ENCODE data around the gene HPCA. TPM values are rescaled to one million over a fixed set of nuclear protein-coding genes. Genes with fewer than 3 reads are reported as not detected.

HPCA gene
- total and polyA plus RNA-seq, 2 of the 8 experiments (the other 6 are each of a cell fraction or from before 2014, with no cell fraction given), result 0.70 to 1.4 TPM

- no peak overlapping the region for H3K23ac ChIP-seq (ENCODE audit: insufficient read length)
- DNase-seq (ENCODE audit: low read depth in 1 of 2, low spot score in 2 of 2) (no peak), FAIRE-seq (no peak)
- H2BK12ac ChIP-seq (ENCODE audit: low read depth, low read length), result no peak overlapping the region
- no peaks in the 10 kb centered on the region for H3K79me1 ChIP-seq (ENCODE audit: low read depth, low read length)
- no peak overlapping the region for H2BK20ac ChIP-seq (ENCODE audit: low read length)
- no peak overlapping the region for H4K8ac ChIP-seq (ENCODE audit: extremely low read depth, insufficient read depth, low read length)
- POLR2A ChIA-PET (ENCODE audit: partially characterized antibody), result interaction anchor here (0.5 to 1.5 kb wide), 4 partner anchors 11 to 153 kb away, joined by 3 read pairs; no protein-coding TSS in a partner anchor
- no peak overlapping the region for H3K56ac ChIP-seq (replicated peaks; ENCODE audit: insufficient read length, low read depth, low read length)
- H3K27me3 ChIP-seq (replicated peaks in 1 of 4; ENCODE audit: control insufficient read depth in 3 of 4, extremely low read depth in 1 of 4, insufficient read depth in 3 of 4, low read length in 3 of 4), result no peaks in the 10 kb centered on the region; a peak in 1 of 7 replicates
- H3K27ac ChIP-seq (ENCODE audit: low read depth, low read length), result no peak overlapping the region
- H3K23me2 ChIP-seq (ENCODE audit: low read depth, low read length), result no peaks in the 10 kb centered on the region; the same call in 1 of the 2 replicates
- H3K4me1 ChIP-seq (replicated peaks in 1 of 4; ENCODE audit: control insufficient read depth in 3 of 4, insufficient read depth in 4 of 4, low read length in 3 of 4), result no peaks in the 10 kb centered on the region; a peak in 1 of 7 replicates
- TF ChIP-seq BRCA1 (IDR thresholded peaks at IDR 0.05; ENCODE audit: low read depth, low read length) (no peak), TCF12 (IDR thresholded peaks at IDR 0.05; ENCODE audit: low read depth, low read length) (no peak), CHD2 (IDR thresholded peaks at IDR 0.05; ENCODE audit: low read length) (no peak), YY1 (IDR thresholded peaks at IDR 0.05; ENCODE audit: low read depth, low read length) (no peak), SIX5 (IDR thresholded peaks at IDR 0.05; ENCODE audit: low read depth, low read length) (no peak), RFX5 (IDR thresholded peaks at IDR 0.05; ENCODE audit: borderline replicate concordance, low read depth, low read length) (no peak), ATF2 (IDR thresholded peaks at IDR 0.05; ENCODE audit: low read length) (no peak), ATF3 (IDR thresholded peaks at IDR 0.05; ENCODE audit: insufficient read depth, low read depth, low read length) (no peak), TEAD4 (IDR thresholded peaks at IDR 0.05; ENCODE audit: low read depth, low read length) (no peak)
- TF ChIP-seq, protein P1, sequence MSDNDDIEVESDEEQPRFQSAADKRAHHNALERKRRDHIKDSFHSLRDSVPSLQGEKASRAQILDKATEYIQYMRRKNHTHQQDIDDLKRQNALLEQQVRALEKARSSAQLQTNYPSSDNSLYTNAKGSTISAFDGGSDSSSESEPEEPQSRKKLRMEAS (IDR thresholded peaks at IDR 0.05), result no peak
- no peak overlapping the region for H2BK5ac ChIP-seq (ENCODE audit: low read depth, low read length)
- H3K9me3 ChIP-seq (ENCODE audit: insufficient read depth in 2 of 2, low read depth in 1 of 2, low read length in 1 of 2), result no peaks in the 10 kb centered on the region
- H3K14ac ChIP-seq (ENCODE audit: insufficient read length), result no peak overlapping the region
- H3K4me3 ChIP-seq (ENCODE audit: extremely low read depth in 1 of 4, insufficient read depth in 2 of 4, low read depth in 3 of 4, low read length in 4 of 4), result no peak overlapping the region
- no peak overlapping the region for H2BK120ac ChIP-seq (replicated peaks; ENCODE audit: low read depth, low read length)
- no peak overlapping the region for H4K91ac ChIP-seq (replicated peaks; ENCODE audit: insufficient read length, low read length)
- CTCF ChIA-PET (ENCODE audit: partially characterized antibody), result interaction anchor here (0.6 to 7.4 kb wide), 38 partner anchors 10 to 791 kb away, joined by 3 to 77 read pairs (median 4); partner anchors contain the start of genes AZIN2 and RNF19B
- H4K20me1 ChIP-seq (replicated peaks in 1 of 2; ENCODE audit: control insufficient read depth in 1 of 2, insufficient read depth in 2 of 2, low read length in 2 of 2), result peaks cover 2 to 4% of the 10 kb centered on the region in 2 experiments
- H3K79me2 ChIP-seq (ENCODE audit: control insufficient read depth in 1 of 2, insufficient read depth in 2 of 2, low read length in 2 of 2), result no peaks in the 10 kb centered on the region
- peaks cover 0 to 4% (median 2%) of the 10 kb centered on the region in 4 experiments; a peak in 1 of 8 replicates for H3K36me3 ChIP-seq (ENCODE audit: control insufficient read depth in 2 of 4, insufficient read depth in 4 of 4, low read length in 3 of 4)
- no peak overlapping the region for H2AK5ac ChIP-seq (ENCODE audit: low read depth, low read length)
- H3K4ac ChIP-seq (replicated peaks; ENCODE audit: insufficient read length, low read depth, low read length), result no peak overlapping the region
- no peak overlapping the region for H3K4me2 ChIP-seq (ENCODE audit: insufficient read depth in 1 of 2, low read depth in 2 of 2, low read length in 2 of 2)
- H2BK15ac ChIP-seq (ENCODE audit: low read length), result no peak overlapping the region
- no peak overlapping the region for H4K5ac ChIP-seq (ENCODE audit: insufficient read length, low read depth, low read length)
- no peak overlapping the region for H2AFZ ChIP-seq (ENCODE audit: low read length)
- WGBS, 2 experiments (ENCODE audit: extremely low coverage in 1 of 2, insufficient coverage in 1 of 2, insufficient read length in 1 of 2, insufficient replicate concordance in 2 of 2, low coverage in 1 of 2, low lambda C conversion rate in 2 of 2, missing lambda C conversion rate in 1 of 2), result 74% methylated on average over 3 of the region's 3 CpGs; no CpG with 5 or more reads in 1 of the 2 experiments
- no peak overlapping the region for H3K18ac ChIP-seq (ENCODE audit: extremely low read depth, low read length)
- H3K9ac ChIP-seq (replicated peaks in 1 of 4; ENCODE audit: extremely low read depth in 1 of 4, low read depth in 3 of 4, low read length in 3 of 4), result no peak overlapping the region
Measured at GRCh38 chr1:32933742-32934322, 47.5 kb downstream of the HPCA start.
